HG03558 (cell line): ENCODE results near the gene BAHD1.

Experiments used
- ATAC-seq: cut with Tn5 transposase; IDR thresholded peaks from one replicate; pipeline ENCODE4 v1.9.1; 2021; ENCODE audit warnings: moderate number of reproducible peaks; ENCODE audit not compliant: unreplicated experiment; ENCODE audit errors: extremely low read depth

The BAHD1 gene

DNA sequence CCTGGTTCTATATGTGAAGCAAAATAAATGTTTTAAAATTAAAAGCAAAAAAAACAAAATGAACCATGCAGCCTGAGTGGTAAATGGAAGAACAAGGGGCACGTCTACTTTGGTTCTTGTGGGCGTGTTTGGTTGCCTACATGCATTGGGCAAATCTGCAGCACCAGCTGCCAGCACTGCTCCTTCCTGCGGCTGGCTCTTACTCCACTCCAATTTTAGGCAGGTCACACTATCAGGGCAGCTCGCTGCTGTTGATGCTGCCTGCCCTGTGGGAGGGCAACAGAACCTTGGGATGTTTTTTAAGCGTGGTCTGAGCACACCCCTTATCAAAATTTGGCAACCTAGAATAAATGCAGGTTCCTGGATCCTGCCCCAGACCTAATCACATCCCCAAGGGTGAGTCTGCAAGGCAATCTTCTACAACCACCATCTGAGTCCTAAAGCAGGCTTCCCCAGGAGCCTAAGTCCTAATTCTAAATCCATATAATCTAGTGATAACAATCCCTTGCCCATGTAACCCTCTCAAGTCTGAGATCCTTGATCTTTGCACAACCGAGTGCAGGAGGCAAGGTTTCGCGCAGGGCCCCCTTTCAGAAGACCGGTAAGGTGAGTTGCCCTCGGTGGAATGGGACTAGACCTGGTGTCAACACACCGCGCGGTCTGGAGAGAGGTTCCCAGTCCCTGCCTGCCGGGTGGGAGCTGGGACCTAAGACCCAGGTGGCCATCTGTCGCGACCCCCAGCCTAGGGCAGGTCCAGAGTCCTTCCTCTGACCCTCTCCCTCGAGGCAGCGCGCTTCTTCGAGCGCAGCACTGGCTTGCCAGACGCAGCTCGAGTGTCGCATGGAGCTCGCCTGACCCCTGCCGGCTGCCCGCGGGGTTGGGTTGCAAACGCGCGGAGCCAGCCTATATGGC is 19.3 kb upstream of the BAHD1 start:
- no peak for ATAC-seq

DNA sequence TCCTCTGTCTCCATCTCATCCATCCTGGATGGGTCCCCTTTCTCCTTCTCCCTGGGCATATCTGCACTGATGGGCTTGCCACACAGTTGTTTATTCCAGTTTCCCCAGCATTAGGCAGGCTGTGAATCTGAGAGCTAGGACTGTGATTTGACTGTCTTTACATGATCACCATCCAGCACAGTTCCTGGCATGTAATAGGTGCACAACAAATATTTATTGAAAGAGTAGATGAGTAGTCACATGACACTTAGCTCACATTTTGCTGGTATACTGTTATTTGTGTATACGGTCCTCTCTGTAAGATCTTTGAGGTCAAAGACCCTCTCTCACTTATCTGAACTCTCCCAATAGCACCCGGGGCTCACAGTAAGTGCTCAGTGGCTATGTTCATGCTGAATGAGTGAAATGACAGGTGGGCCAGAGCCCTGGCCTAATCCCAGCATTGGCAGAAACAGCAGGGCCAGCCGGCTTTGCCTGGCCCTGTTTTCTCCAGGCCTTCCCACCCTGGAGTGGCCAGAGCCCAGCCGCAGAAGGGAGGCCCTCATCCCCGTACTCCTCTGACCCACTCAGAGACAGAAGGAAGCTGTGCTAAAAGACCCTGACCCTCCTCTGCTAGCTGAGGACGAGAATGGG is 16.2 kb upstream of the BAHD1 start:
- no peak for ATAC-seq

DNA sequence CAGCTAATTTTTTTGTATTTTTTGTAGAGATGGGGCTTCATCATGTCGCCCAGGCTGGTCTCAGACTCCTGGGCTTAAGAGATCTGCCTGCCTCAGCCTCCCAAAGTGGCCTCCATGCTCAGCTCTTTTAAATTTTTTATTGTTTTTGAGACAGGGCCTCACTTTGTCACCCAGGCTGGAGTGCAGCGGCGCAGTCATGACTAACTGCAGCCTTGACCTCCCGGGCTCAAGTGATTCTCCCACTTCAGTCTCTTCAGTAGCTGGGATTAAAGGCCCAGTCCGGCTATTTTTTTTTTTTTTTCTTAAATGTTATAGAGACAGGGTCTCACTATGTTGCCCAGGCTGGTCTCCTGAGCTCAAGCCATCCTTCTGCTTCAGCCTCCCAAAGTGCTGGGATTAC is 15.1 kb upstream of the BAHD1 start:
- no peak for ATAC-seq

DNA sequence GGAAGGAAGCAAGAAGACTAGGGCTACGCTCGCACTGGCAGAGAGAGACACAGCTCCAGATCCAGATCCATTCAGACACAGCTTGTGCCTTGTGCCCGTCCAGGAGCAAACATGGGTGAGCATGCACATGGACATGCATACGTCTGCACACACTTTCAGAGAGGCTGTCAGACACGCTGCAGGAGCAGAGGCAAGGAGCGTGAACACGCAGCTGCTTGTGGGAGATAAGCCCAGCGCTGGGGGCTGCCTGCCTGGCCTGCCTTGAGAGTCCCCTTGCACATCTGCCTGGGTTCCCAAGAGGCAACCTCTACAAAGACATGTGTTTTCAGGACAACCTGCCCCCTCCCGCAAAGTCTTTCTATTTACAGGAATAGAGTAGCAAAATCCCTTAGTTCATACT is 13.6 kb upstream of the BAHD1 start:
- no peak for ATAC-seq

- ATAC-seq = no peak
Observed at GRCh38 chr15:40428185-40428584, 12.6 kb upstream of the BAHD1 start.

DNA sequence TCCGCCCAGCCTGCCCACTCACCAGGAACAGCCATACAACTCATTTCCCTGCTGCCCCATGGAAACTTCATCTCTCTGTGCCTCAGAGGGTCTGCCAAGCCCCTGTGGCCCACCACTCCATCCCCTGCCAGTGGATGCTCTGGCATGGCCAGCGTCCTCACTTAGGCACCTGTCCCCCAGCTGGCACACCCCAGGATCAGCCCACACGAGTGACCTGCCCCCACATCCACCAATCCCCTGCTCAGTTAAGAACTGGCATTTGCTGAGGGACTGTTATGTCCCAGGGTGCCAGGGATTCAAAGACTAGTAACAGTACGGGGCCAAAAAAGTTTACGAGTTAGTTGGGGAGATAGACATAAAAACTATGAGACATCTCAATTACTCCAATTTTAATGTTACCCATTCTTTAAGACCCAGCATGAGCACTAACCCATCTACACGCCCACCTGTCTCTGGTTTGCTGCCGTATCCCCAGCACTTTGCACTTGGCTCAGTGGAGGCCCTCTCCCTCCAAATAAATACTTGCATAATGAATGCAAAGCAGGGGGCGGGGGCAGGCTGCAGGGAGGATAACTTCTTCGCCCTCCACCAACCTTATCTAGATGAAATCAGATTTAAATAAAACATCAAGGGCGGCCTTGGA is 11.6 kb upstream of the BAHD1 start:
- no peak for ATAC-seq

DNA sequence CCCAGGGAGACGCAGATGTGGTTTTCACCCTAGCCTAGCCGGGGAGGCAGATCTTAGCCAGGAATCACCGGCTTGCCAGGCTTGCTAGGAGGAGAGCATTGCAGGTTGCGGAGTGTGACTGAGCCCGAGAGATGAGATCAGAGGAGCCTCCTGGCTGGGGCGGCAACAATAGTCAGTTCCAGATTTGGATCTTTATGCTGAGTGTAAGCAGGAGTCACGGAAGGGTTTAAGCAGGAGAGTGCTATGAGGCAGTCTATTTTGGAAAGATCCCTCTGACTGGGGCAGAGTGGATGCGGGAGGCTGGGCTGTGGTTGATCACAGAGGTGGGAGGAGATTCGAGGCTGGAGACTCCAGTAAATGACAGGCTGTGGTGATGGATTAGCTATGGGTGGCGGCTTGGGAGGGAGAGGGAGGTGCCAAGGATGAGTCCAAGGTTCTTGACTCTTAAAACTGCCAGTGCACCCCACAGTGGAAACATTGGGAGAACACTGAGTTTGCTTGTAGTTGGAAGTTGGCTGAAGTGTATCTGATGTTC is 10.4 kb upstream of the BAHD1 start:
- no peak for ATAC-seq

DNA sequence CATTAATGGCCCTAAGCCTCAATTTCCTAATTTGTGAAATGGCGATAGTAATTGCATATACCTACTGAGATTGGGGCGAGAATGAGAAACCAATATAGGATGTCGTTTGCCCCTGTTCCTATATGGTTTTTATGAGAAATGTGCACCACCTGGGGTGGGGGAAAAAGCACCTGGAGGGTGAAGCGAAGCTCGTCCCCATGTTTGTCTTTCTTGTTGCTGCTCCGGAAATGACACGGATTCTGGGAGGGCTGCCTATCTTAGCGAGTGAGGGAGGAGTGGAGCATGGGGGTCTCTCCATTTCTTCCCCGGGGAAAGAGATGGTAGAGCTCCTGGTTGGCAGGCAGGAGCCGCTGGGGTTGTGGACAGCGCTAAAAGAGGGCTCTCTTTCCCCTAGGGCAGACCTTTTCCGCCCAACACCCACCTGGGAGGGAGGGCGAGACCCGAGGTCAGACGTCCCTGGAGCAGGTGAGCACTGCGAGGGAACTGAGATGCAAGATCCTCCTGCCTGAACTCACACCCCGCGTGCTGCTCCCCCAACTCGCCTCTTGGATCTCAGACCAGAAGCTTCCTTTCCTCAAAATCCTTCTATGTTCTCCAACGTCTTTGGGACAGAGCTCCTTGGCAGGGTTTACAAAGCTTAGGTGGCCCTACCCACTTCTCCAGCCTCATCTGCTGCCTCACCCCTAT is 5.6 kb upstream of the BAHD1 start:
- ATAC-seq = no peak

GRCh38 chr15:40435710-40436089 is 5.1 kb upstream of the BAHD1 start:
- no peak for ATAC-seq

DNA sequence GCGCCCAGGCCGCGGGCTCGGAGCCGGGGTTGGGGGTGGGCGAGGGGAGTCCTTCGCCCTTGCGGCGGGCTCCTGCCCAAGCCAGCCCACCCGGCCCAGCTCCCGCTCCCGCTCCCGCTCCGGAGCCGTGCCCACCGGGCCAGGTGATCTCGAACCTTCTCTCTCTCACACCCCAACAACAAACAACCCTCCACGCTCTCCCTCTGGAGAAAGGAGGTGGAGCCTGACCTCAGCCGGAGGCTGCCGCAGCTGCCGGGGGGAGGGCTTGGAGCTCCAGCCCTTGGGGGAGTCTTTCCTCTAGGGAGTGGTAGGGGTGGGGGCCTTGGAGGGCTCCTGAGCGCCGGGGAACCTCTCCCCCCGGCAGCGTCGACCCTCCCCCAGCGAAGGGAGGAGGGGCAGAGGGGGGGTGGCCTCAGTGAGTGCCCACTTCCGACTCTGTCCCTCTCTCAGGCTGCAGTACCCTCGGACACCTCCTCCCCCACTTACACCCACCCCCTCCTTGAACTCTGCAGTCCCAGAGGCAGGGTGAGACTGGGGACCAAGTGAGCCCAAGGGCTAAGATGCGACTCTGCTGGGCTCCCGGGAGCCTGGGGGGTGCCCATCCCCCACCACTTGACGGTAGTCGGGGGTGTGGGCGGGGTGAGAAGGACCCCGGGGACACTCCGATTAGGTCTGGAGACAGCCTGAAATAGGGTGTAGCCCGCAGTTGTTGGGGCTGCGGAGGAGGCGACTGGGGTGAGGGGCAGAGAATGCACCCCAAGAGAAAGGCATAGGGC is 4.4 kb upstream of the BAHD1 start:
- no peak for ATAC-seq

- ATAC-seq = no peak
Observed at GRCh38 chr15:40436892-40437751, 3.6 kb upstream of the BAHD1 start.

- no peak for ATAC-seq
Observed at GRCh38 chr15:40437752-40438687, 2.7 kb upstream of the BAHD1 start.

GRCh38 chr15:40438712-40439111 is 2.0 kb upstream of the BAHD1 start:
- ATAC-seq = no peak

- no peak for ATAC-seq
Observed at GRCh38 chr15:40439461-40439959, 1.2 kb upstream of the BAHD1 start.

DNA sequence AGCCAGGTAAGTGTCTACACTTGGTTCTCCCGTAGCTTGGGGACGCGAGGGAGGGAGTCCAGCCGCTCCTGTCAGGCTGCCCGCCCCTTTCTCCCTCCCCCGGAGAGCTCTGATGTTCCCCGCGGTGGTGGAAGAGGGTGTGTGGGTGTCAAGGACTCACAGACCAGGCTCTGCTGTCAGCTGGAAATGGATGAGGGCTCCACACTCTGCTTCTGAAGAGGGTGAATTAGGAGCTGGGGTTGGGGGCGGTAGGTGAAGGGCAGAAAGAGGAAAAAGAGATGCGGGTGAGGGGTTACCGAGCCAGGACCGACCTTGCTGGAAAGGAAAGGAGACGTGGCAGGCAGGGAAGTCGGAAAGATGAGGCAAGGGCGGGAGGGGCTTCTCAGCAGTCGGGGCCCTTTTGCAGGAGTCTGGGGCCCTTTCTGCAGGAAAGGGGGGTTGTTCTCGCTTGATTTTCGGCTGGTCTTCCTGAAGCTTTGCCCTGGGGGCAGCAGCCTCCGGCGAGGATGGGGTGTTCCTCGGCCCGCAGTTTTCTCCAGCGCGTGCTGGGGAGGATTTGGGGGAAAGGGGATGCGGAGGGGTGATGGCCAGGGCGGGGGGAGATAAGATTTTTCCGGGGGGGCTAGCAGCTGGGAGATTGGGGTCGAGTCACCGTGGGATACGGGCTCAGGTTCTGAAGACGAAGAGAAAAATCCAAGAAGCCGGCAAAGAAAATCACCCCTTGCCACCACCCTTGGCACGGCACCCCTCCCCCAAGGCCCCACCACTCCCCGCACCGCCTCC is 602 bp upstream of the BAHD1 start:
- ATAC-seq = no peak

DNA sequence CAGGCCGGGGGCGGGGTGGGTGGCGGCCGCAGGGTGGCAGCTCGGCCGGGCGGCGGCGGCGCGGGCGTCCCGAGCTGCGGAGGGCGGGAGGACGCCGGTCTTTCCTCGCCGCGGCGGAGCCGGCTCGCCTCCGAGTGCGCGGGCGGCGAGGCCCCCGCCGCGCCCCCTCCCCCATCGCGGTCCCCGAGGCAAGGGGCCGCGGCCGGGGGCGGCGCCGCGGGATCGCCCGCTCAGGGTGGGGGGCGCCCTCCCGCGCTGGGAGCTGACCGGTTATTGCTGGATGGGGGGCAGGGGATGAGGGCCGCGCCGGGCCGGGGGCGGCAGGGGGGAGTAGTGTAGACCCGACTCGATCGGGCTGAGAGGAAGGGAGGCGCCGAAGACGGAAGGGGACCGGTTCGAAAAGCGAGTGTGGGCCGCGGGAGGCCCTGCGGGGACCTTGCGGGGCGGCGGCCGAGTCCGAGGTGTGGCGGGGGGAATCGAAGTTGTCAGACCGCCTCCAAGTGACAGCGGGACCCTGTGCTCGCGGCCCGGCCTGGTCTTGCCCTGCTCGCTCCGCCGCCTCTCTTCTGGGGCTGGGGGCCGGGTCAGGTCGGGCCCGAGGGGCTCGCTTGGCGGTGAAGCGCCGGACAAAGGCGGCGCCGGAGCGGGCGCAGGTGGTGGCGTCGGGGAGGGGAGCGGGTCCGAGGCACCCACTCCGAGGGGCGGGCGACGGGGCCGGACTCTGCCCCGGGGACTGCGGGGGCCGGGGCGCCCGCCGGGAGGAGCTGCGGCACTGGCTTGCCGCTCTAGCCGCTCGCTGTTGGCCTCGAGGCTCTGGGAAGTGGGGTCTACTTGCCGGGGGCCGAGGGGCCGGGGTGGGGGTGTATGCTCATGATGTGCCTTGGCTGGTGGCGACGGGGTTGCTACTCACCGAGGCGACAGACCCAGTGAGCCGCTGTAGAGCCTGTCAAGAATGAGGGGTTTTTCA is 1.1 kb downstream of the BAHD1 start:
- ATAC-seq = no peak
